Measurements from ENCODE around the gene GAMT. TPM values are rescaled to one million over a fixed set of nuclear protein-coding genes. Genes with fewer than 3 reads are reported as not detected.

The GAMT gene
- total RNA-seq, 1 donor from 2014 or later = 8.8 TPM

- peaks cover 40% of the 10 kb centered on the region for H3K36me3 Mint-ChIP-seq (ENCODE audit: low read depth)
- no peaks in the 10 kb centered on the region for H3K9me3 Mint-ChIP-seq
- H3K4me3 Mint-ChIP-seq = no peak overlapping the region
- ChIA-PET POLR2A (no interaction called here), CTCF (no interaction called here)
- H3K4me1 Mint-ChIP-seq = peaks cover 14% of the 10 kb centered on the region
- H3K27ac Mint-ChIP-seq = no peak overlapping the region
- DNase-seq (no peak), ATAC-seq (ENCODE audit: low read depth) (no peak)
- TF ChIP-seq CTCF (IDR thresholded peaks at IDR 0.05) = no peak
- no peaks in the 10 kb centered on the region for H3K27me3 Mint-ChIP-seq
- intact Hi-C loops (cut with micrococcal nuclease) = no loop called here
Observed at GRCh38 chr19:1388637-1389026, 12.7 kb downstream of the GAMT start.

DNA sequence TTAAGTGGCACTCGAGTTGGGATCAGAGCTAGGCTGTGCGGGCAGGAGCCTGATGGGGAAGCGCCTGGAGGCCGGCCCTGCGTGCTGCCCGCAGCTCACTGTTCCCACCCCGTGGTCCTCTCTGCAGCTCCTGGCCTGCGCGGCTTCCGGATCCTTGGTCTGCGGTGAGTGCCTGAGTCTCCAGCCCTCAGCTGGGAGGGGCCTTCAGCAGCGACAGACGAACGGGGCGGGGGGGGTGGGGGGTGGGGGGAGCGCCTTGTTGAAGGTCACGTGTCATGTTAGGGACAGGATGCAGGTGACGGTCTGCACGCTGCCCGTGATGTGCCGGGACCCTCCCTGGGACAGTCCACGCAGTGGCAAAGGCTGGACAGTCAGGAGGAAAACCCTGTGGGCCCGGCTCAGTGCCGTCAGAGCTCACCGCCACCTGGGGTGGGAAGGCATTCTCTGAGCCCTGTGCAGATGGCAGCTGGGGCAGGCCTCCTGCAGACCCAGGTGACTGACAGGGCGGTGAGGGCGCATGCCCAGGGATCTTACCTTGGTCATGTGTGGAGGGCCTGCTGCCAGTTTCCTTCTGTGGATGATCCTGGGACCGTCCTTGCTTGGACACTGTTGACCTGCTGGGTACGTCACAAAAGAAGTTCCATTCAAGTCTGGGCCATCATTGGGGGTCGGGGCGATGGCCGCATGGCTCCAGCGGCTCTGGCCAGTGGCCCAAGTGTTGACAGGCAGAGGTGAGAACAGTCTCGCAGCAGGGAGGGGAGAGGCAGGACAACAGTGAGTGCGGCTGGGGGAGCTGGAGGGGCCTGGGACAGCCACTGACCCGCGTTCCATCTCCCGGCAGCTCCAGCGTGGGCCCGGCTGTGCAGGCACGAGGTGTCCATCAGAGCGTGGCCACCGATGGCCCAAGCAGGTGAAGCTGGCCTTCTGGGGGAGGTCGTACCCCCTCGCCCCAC is 13.4 kb downstream of the GAMT start:
- intact Hi-C loops (cut with micrococcal nuclease) = no loop called here
- peaks cover 41% of the 10 kb centered on the region for H3K36me3 Mint-ChIP-seq (ENCODE audit: low read depth)

GRCh38 chr19:1386945-1387683 is 14.2 kb downstream of the GAMT start:
- Mint-ChIP-seq H3K4me3 (no peak overlapping the region), H3K36me3 (ENCODE audit: low read depth) (peaks cover 37% of the 10 kb centered on the region), H3K27ac (no peak overlapping the region), H3K9me3 (no peaks in the 10 kb centered on the region), H3K4me1 (peaks cover 23% of the 10 kb centered on the region), H3K27me3 (peaks cover 3% of the 10 kb centered on the region)
- CTCF ChIA-PET = no interaction called here
- TF ChIP-seq CTCF (IDR thresholded peaks at IDR 0.05) = no peak
- ATAC-seq (ENCODE audit: low read depth) (no peak), DNase-seq (no peak)
- intact Hi-C loops (cut with micrococcal nuclease) = no loop called here
- POLR2A ChIA-PET = no interaction called here

More for the DNA sequence above, 13.4 kb downstream of the GAMT start:
- ATAC-seq (ENCODE audit: low read depth) (no peak), DNase-seq (no peak)
- POLR2A ChIA-PET = no interaction called here
- no peaks in the 10 kb centered on the region for H3K9me3 Mint-ChIP-seq
- TF ChIP-seq CTCF (IDR thresholded peaks at IDR 0.05) = no peak
- peaks cover 21% of the 10 kb centered on the region for H3K4me1 Mint-ChIP-seq
- no peak overlapping the region for H3K27ac Mint-ChIP-seq
- CTCF ChIA-PET = no interaction called here
- H3K4me3 Mint-ChIP-seq = no peak overlapping the region
- H3K27me3 Mint-ChIP-seq = peaks cover 3% of the 10 kb centered on the region

- peaks cover 23% of the 10 kb centered on the region for H3K4me1 Mint-ChIP-seq
- no peak overlapping the region for H3K27ac Mint-ChIP-seq
- no peak overlapping the region for H3K4me3 Mint-ChIP-seq
- TF ChIP-seq CTCF (IDR thresholded peaks at IDR 0.05) = no peak
- H3K9me3 Mint-ChIP-seq = no peaks in the 10 kb centered on the region
- ChIA-PET CTCF (no interaction called here), POLR2A (interaction anchor here (1.1 to 1.7 kb wide), 2 partner anchors 12 to 117 kb away, joined by 6 read pairs; partner anchors contain the start of gene CIRBP)
- ATAC-seq (ENCODE audit: low read depth) = no peak
- peaks cover 31% of the 10 kb centered on the region for H3K36me3 Mint-ChIP-seq (ENCODE audit: low read depth)
- peaks cover 3% of the 10 kb centered on the region for H3K27me3 Mint-ChIP-seq
- no peak for DNase-seq
- intact Hi-C loops (cut with micrococcal nuclease) = no loop called here
Observed at GRCh38 chr19:1385816-1386215, 15.5 kb downstream of the GAMT start.
